H1 (cell line): ENCODE data around the gene APOBEC3G.

ENCODE experiments used
- BCL11A ChIP-seq, 2 experiments: IDR thresholded peaks; one replicate each; pipeline ENCODE4 v1.6.1; 2011; ENCODE audit warnings: low read depth in 2 of 2, low read length in 2 of 2, mild to moderate bottlenecking in 2 of 2
- CHD1 ChIP-seq: IDR thresholded peaks from 2 replicates; pipeline ENCODE4 v1.6.1; 2012; ENCODE audit warnings: low read depth, low read length, improper control_type of control experiment
- CTCF ChIP-seq, 3 experiments: IDR thresholded peaks; 1 replicate in 2 of 3; 2 replicates in 1 of 3; pipeline versions ENCODE4 v1.5.1 to v1.6.1; 2011; ENCODE audit warnings: low read length in 3 of 3, mild to moderate bottlenecking in 3 of 3, inconsistent platforms in 2 of 3, low read depth in 1 of 3, moderate library complexity in 1 of 3; ENCODE audit not compliant: insufficient read depth in 1 of 3; ENCODE audit errors: control extremely low read depth in 1 of 3
- GTF2F1 ChIP-seq: IDR thresholded peaks from 2 replicates; pipeline ENCODE4 v1.6.1; 2012; ENCODE audit warnings: low read depth, low read length, improper control_type of control experiment, borderline replicate concordance
- POLR2A ChIP-seq, 2 experiments: IDR thresholded peaks; 1 replicate in 1 of 2; 2 replicates in 1 of 2; pipeline ENCODE4 v1.6.1; 2011; ENCODE audit warnings: low read depth in 2 of 2, low read length in 2 of 2, mild to moderate bottlenecking in 2 of 2; ENCODE audit errors: control extremely low read depth in 1 of 2
- POLR2AphosphoS5 ChIP-seq: IDR thresholded peaks from 2 replicates; pipeline ENCODE4 v1.6.1; 2011; ENCODE audit warnings: low read depth, low read length
- RAD21 ChIP-seq, 2 experiments: IDR thresholded peaks in 1 of 2; conservative IDR thresholded peaks in 1 of 2; 2 replicates each; pipeline ENCODE4 v1.6.1; 2011; ENCODE audit warnings: low read depth in 2 of 2, low read length in 2 of 2, improper control_type of control experiment in 1 of 2, inconsistent platforms in 1 of 2, mild to moderate bottlenecking in 1 of 2, moderate library complexity in 1 of 2
- TF ChIP-seq, protein P1 (sequence below): IDR thresholded peaks from 2 replicates; pipeline ENCODE4 v1.6.1; 2012; ENCODE audit warnings: low read length, inconsistent platforms

DNA sequence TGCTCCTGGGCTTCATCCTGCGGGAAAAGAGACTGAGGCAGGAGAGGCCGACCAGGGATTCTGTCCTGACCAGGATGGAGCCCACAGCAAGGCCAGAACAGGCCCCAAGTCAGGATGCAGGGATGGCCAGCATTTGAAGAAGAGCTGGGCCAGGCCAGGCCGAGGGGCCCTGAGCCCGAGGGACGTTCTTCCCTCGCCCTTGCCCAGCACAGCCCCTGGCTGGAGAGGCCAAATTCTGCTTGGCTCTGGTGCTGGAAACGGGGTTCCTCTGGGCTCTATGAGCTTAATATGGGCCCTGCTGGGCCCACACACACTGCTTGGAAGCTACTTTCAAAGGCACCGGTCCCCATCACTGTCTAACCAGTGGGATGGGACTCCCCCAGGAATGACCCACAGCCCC, 7.6 kb downstream of the APOBEC3G start:
- TF ChIP-seq CTCF (IDR thresholded peaks at IDR 0.05; ENCODE audit: control extremely low read depth in 1 of 3, insufficient read depth in 1 of 3, low read depth in 1 of 3, low read length in 3 of 3) (no peak), POLR2AphosphoS5 (no peak), RAD21 (IDR thresholded peaks at IDR 0.05 in 1 of 2, conservative IDR thresholded peaks at IDR 0.05 in 1 of 2; ENCODE audit: low read depth in 2 of 2, low read length in 2 of 2) (no peak), GTF2F1 (no peak), POLR2A (IDR thresholded peaks at IDR 0.05; ENCODE audit: control extremely low read depth in 1 of 2, low read depth in 2 of 2, low read length in 2 of 2) (no peak), CHD1 (no peak), BCL11A (IDR thresholded peaks at IDR 0.05; ENCODE audit: low read depth in 2 of 2, low read length in 2 of 2) (no peak)
- TF ChIP-seq, protein P1, sequence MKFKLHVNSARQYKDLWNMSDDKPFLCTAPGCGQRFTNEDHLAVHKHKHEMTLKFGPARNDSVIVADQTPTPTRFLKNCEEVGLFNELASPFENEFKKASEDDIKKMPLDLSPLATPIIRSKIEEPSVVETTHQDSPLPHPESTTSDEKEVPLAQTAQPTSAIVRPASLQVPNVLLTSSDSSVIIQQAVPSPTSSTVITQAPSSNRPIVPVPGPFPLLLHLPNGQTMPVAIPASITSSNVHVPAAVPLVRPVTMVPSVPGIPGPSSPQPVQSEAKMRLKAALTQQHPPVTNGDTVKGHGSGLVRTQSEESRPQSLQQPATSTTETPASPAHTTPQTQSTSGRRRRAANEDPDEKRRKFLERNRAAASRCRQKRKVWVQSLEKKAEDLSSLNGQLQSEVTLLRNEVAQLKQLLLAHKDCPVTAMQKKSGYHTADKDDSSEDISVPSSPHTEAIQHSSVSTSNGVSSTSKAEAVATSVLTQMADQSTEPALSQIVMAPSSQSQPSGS = no peak
